GM19328 (cell line): ENCODE data around the gene PCLO.
"Not testable (repeated sequence)": the region's sequence is repeated elsewhere in the genome, so short reads cannot be mapped to it uniquely, and the experiment has no call there.

ENCODE experiments used
- ATAC-seq: cut with Tn5 transposase; IDR thresholded peaks from one replicate; pipeline ENCODE4 v1.9.1; 2021; ENCODE audit warnings: mild to moderate bottlenecking, moderate library complexity; ENCODE audit not compliant: unreplicated experiment

Gene PCLO

GRCh38 chr7:82742163-82742562 lies 420.5 kb downstream of the PCLO start:
- ATAC-seq = no peak

- no peak for ATAC-seq
Measured at GRCh38 chr7:82741493-82741892, 421.2 kb downstream of the PCLO start.

DNA sequence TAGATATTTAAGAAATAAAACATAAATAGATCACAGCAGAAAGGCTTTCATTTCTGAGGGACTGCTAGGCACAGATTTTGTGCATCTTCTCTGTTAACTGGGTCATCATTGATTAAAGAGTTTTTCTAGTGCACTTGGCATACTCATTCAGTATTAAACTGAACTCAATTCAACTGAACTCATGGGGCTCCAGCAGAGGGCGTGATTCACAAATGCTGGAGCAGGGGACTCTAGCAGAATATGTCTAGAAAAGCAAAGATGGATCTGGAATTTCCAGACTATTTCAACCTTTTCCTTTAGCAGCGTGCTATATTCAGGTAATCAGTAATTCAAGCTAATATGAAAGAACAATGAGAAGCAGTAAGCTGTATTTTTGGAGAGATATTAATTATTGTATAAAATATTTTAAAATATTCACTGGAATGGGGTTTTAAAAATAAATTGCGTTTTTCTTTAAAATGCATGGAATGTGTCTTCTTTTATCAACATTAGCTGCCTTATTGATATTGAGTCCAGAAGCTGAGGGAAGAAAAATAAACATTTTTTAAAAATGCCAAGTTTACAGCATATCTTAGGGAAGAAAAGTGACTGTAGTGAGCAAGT lies 422.3 kb downstream of the PCLO start:
- no peak for ATAC-seq

DNA sequence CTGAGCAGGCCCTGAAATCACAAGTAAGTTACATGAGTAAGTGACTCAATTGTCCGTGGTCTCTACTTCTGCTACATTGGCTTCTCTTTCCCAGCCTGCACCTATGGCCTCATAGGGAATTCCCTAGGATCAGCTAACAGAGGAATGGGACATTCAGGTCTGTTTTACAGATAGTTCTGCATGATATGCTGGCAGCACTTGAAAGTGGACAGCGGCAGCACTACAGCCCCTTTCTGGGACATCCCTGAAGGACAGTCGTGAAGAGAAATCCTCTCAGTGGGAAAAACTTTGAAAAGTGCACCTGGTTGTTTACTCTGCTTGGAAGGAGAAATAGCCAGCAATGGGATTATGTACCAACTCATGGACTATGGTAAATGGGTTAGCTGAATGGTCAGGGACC lies 426.1 kb downstream of the PCLO start:
- ATAC-seq = no peak

DNA sequence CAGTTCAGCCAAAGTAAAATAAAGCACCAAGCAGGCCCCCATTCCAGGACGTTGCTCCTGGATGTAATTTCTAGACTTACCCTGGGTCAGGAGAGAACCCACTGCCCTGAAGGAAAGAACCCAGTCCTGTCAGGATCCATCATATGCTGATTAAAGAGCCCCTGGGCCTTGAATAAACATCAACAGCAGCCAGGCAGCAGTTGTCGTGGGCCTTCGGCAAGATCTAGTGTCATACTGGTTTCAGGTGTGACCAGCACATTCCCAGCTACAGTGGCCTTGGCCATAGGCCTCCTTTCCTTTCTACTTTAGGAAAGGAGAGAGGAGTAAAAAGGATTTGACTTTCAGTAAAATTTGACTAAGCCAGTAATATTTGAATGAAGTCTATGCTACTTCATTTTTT lies 430.0 kb downstream of the PCLO start:
- no peak for ATAC-seq

DNA sequence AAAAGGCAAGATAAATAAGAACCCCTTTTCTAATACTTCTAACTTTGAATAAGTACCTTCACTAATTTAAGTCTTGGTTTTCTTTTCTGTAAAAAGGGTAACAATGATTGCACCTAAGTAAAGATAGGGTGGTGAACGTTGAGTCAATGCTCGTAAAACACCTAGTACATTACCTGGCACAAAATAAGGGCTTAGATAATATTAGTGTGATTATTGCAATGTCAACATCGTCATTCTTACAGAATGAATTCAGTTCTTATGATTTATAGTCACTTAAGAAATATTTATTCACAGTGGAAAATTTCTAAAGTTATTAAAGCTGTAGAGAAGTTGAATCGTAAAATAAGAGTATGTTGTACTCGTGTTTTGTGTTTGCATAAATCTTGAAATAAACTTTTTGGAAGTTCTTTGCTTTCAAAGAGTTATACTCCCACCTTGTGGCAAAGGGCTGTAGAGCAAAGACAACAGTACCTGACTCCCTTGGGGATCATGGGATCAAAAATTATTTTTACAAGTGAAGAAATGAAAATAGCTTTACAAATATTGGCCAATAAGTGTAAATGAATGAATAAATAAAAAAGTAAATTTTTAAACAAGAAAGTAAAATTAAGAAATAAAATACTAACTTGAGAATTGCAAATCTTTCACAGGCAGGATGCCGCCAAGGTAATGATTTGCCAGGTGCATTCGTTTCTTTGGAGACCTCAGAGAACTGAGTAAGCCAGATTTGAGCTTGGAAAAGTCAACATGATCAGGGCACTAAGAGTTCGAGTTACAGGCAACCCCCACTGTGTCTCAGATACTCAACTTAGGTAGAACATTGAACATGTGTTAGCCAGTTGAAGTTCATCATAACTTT lies 433.3 kb downstream of the PCLO start:
- no peak for ATAC-seq

DNA sequence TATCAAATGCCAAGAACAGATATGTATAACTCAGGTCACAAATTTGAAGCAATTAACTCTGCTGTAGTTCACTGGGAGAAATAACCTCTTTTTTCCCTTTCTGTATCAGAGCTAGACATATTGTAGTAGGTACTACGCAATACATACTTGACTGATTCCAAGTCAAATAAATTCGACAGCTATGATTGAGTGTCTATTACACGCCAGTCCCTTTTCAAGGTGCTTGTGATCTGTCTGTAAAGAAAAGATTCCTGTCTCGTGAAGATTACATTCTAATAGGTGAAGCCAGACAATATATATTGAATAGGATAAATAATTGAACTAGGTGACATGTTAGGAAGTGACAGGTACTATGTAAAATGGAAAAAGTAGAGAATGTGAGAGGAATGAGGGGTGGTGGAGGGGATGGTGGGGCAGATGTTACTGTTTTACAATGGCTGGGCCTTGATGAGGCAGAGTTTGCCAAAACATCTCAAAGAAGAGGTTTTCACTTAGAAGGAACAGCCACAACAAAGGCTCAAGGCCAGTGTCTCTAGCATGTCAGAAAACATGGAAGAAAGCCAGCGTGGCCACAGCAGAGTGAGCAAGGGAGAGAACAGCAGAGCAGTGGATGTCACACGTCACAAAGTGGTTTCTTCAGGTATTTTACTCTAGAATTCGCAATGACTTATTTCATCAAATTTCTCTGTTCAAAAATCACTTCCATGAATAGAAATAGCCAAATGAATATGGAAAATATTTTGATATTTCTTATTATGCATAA lies 436.5 kb downstream of the PCLO start:
- ATAC-seq = no peak

DNA sequence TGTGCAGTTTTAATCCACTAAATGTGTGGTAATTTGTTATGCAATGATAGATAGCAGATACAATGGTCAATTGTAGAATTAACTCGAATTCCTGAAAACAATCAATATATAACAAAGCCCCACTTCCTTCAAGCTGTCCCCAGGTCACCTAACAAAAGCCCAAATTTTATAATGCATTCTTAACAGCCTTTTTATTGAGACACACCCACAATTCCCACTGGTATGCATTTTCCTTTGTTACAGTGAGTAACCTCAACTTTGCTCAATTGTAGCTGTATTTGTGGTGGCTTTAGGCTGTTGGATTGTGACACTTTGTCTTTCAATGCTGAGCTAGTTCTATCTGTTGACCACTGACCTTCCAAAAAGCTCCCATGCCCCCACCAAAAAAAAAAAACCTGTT lies 439.3 kb downstream of the PCLO start:
- no peak for ATAC-seq

DNA sequence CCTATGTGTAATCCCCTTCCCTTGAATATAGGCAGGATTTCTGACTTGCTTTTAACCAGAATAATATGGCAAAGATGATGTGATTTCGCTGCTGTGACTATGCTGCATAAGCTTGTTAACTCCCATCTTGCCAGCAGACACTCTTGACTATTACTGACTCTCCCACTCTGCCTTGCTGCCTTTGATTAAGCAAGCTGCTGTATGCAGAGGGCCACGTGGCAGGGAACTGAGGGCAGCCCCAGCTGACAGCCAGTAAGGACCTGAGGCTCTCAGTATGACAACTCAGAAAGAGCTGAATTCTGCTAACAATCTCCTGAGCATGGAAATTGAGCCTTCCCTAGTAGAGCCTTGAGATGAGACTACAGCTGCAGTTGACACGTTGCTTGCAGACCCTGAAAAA lies 439.7 kb downstream of the PCLO start:
- ATAC-seq = no peak

DNA sequence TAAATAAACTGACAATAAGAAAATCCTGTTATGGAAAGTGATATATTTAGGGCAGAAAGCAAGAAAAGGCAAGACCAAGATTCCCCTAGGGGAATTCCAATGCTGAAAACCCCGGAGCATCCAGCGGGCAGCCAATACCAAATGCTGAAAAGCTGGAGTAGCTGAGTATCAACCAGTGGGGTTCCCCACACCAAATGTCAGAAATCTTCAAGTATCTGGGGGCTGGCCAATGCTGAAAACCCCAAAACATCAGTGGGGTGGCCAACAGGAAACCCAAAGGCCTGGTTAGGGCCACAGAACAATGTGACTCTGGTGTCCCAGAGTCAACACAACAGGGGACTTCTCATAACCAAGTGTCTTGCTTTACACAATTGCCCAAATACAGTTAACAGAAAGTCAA lies 447.3 kb downstream of the PCLO start:
- ATAC-seq = no peak

DNA sequence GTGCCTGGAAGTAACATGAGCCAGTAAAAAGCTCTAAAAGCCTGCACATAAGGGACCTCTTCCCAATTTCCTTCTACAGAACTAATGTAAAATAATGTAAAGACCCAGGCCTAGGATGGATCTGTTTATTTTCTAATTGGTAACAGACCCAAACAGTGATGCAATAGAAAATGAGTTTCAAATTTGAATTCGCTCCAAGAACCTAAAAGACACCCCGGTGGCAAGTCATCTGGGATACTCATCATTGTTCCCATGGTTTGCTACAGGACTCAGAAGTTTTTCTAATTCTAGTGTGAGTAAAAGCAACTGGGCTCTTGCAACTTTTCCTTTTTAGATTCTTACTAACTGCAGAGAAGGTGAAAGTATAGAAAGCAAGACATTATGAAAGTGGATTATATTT lies 447.8 kb downstream of the PCLO start:
- ATAC-seq = no peak

- no peak for ATAC-seq
Measured at GRCh38 chr7:82713506-82713905, 449.2 kb downstream of the PCLO start.

- not testable (repeated sequence) for ATAC-seq
Measured at GRCh38 chr7:82706344-82706743, 456.3 kb downstream of the PCLO start.

- no peak for ATAC-seq
Measured at GRCh38 chr7:82705517-82706260, 457.0 kb downstream of the PCLO start.

GRCh38 chr7:82704121-82704520 lies 458.6 kb downstream of the PCLO start:
- no peak for ATAC-seq
